ENCODE results near the gene ABLIM3.

Gene ABLIM3

GRCh38 chr5:149188383-149188782 is 47.1 kb downstream of the ABLIM3 start:
- no peak for DNase-seq (ENCODE audit: low read depth)

DNA sequence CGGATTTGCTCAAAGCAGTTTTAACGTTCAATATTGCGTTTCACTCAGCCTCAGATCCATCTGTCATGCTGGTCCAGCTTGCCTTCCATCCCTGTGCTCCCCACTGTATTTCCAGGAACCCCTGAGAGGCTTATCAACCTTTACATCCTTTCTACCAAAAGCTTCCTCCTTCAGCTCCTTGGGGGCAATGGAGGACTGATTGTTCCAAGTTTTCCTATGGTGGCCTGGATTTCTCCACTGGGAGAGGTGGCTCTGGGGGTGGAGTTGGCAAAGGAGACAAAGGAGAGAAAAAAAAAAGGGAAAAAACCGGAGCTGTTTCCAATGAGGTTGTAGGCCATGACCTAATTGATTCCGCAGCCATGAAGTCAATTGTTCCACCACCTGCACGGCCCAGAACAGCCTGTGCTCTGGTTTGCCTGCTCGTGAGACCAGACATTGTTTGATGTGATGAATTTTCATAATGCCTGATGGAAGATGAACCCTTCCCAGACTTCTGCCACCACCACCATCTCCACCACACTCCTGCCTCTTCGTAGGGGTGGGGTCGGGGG is 54.1 kb downstream of the ABLIM3 start:
- no peak for DNase-seq (ENCODE audit: low read depth)

DNA sequence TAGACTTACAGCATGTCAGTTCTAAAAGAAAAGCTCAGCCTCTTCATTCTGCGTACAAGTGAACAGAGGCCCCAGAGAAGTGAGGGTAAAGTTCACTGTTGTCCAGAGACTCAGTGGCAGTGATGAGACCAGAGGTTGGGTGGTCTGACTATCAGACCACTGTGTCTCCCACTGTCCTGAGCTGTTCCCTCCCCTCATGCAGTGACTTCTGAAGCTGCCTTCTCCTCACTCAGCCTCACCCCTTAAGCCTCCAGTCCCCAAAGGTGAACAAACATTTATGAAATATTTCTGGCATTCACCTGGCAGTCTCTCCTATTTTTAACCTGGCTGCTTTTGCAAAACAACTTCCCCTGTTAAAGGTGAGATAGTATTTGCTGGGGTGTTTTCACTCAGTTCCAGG is 54.7 kb downstream of the ABLIM3 start:
- no peak for DNase-seq (ENCODE audit: low read depth)

DNA sequence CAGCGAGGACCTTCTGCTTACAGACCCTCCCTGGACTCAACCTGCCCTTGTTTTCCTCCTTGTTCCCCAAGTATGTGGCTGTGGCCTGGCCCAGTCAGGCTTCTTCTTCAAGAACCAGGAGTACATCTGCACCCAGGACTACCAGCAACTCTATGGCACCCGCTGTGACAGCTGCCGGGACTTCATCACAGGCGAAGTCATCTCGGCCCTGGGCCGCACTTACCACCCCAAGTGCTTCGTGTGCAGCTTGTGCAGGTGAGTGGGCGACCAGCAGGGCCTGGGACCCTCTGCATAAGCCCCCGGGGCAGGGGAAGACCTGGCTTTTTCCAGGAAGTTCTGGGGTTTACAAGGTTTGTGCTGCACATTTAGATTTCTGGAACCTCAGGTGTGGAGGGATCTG is 56.9 kb downstream of the ABLIM3 start:
- DNase-seq (ENCODE audit: low read depth), result no peak

- no peak for DNase-seq (ENCODE audit: low read depth)
Measured at GRCh38 chr5:149200355-149200754, 59.1 kb downstream of the ABLIM3 start.

GRCh38 chr5:149201121-149201637 is 59.9 kb downstream of the ABLIM3 start:
- no peak for DNase-seq (ENCODE audit: low read depth)

DNA sequence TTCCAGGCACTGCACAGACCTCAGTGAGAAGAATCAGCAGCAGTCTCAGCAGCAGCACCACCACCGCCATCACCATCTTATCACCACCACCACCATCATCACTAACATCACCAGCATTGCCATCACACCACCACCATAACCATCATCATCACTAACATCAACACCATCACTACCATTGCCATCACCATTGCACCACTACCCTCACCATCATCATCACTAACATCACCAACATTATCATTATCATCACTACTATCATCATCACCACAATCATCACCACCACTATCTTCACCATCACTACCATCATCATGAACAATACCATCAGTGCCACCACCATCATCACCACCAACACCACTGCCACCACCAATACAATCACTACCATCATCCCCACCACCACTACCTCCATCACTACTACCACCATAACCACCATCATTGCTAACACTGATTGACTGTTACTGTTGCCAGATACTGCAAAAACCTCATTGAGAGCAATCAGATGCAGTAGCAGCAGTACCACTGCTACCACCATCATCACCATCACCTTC is 61.7 kb downstream of the ABLIM3 start:
- no peak for DNase-seq (ENCODE audit: low read depth)

DNA sequence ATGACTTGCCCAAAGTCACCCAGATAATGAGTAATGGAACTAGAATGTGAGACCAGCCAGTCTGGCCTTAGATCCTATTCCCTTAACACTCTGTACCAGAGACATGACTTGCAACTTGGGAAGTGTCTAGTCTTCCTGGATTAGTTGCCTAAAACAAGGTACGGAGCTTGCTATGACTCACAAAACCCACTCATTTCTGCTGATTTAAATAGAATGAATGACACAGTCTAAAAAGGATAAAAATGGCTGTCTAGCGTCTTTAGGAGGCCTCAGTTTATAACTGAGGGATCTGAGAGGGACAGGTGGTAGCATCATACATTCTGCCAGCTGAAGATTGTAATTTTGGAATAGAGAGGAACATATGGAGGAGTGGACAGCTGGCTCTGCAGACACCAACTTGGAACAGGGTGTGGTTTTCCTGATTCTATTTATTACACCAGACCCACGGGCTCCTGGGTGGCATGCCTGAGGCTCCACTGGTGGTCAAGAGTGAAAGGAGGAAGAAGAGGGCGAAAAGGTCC is 62.7 kb downstream of the ABLIM3 start:
- no peak for DNase-seq (ENCODE audit: low read depth)

GRCh38 chr5:149205625-149206523 is 64.6 kb downstream of the ABLIM3 start:
- DNase-seq (ENCODE audit: low read depth), result no peak

- DNase-seq (ENCODE audit: low read depth), result no peak
Measured at GRCh38 chr5:149206524-149207141, 65.3 kb downstream of the ABLIM3 start.

- no peak for DNase-seq (ENCODE audit: low read depth)
Measured at GRCh38 chr5:149207831-149208230, 66.5 kb downstream of the ABLIM3 start.

GRCh38 chr5:149210225-149210624 is 68.9 kb downstream of the ABLIM3 start:
- no peak for DNase-seq (ENCODE audit: low read depth)

GRCh38 chr5:149210968-149211490 is 69.7 kb downstream of the ABLIM3 start:
- DNase-seq (ENCODE audit: low read depth), result no peak

DNA sequence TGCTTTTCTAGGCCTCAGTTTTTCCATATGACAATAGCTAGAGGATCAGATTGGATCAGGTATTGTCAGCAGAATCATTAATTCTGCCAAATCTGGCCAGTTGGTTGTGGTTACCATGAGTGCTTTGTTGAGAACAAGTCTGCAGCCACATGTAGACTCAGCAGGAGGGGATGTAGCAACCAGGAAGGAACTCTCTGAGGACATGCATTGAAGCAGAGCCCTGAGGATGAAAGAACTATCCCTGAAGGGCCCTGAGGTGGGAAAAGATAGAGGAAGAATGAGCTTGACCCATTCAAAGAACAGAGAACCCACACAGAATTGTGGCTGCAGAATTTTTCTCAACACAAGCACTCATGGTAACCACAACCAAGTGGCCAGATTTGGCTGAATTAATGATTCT is 70.3 kb downstream of the ABLIM3 start:
- DNase-seq (ENCODE audit: low read depth), result no peak

DNA sequence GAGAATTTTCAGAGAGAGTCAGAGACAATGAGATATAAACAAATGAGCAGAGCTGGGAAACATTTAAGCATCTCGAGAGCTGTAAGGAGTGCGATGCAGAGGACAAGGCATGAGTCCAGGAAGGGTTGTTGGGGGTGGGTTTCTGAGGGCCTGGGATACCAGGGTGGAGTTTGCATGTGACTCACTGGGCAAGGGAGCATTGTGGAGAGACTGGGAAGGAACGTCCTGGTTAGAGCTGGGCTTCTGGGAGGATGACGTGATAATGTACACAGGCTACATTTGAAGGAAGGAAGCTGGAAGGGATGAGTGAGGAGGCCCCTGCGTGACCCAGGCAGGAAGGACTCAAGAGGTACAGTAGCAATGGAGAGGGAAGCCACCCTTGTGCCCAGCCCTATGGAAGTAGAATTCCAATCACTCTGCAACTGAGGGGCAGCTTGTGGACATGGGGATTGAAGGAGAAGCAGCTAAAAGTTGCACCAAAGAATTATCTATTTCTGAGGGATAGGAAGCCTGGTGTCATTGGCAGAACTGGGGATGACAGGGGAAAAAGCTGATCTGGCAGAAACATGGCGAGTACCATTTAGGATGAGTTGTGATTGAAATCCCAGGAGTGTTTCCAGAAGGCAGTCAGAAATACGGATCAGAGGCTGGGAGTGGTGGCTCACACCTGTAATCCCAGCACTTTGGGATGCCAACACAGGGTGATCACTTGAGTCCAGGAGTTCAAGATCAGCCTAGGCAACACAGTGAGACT is 71.1 kb downstream of the ABLIM3 start:
- DNase-seq (ENCODE audit: low read depth), result no peak

GRCh38 chr5:149213264-149213880 is 72.1 kb downstream of the ABLIM3 start:
- DNase-seq (ENCODE audit: low read depth), result no peak

- no peak for DNase-seq (ENCODE audit: low read depth)
Measured at GRCh38 chr5:149215478-149216090, 74.3 kb downstream of the ABLIM3 start.

DNA sequence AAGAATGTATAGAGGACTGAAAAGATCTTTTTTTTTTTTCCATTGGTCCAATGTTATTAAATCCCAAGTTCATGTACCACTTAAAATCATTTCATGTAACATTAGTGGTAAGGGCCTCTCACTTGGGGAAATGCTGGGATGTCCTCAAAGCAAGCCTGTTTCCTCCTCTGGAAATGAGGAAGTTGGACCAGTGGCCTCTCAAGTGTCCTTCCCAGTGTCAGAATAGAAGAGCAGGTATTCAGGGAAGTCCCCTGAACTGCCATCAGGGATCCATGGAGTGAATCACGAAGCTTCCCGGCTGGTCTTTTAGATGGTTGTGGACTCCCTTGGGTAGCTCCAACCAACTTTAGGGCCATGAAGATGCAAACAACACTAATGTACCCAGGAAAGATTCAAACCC is 75.2 kb downstream of the ABLIM3 start:
- no peak for DNase-seq (ENCODE audit: low read depth)

DNA sequence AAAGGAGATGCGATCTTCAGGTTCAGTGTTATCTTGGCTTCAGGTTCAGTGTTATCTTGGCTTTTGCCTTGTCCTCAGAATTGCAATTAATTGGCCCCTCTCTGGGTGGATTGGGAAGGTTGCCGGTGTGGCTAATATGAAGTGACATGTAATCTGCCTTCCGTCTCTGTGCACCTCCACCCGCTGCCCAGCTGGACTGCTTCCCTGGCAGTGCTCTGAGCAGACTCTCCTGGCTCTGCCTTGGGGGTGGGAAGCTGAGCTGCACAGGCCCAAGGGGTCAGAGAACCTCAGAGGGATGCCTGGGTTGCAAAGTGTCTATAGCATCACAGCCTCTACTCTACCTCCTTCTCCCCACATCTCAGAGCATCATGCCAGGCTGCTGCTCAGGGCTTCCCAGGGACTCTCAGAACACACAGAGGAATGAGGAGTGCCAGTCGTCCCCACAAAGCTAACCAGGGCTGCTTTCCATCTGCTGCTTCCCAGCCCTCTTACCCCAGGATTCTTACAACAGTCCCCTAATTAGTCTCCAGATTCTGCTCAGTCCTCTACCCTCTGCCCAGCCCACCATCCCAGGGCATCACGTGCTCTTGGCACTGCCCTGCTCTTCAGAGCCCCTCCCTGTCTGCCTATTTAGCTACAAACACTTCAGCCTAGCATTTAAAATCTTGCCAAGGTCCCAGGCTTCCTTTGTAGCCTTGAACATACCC is 76.0 kb downstream of the ABLIM3 start:
- DNase-seq (ENCODE audit: low read depth), result no peak

DNA sequence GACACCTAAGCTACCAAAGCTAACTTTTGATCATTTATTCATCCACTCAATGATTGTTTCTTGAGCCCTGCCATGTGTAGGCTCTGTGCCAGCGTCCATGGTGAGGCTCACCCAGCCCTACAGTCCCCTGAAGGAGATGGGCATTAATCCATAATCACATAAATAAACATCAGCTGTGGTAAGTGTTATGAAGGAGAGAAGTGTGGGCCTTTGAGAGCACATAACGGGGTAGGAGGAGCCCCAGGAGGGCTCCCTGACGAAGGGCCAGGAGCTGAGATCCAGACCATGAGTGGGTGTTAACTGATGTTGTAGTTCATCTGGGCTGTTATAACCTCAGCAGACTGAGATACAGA is 76.5 kb downstream of the ABLIM3 start:
- DNase-seq (ENCODE audit: low read depth), result no peak
